Measurements from ENCODE around the gene DISC1. TPM values are rescaled to one million over a fixed set of nuclear protein-coding genes. Genes with fewer than 3 reads are reported as not detected.
"Not testable (repeated sequence)": the region's sequence is repeated elsewhere in the genome, so short reads cannot be mapped to it uniquely, and the experiment has no call there.

DISC1 gene
- total RNA-seq, 6 experiments from 2014 or later = 1.8 to 3.3 (median 2.4) TPM

DNA sequence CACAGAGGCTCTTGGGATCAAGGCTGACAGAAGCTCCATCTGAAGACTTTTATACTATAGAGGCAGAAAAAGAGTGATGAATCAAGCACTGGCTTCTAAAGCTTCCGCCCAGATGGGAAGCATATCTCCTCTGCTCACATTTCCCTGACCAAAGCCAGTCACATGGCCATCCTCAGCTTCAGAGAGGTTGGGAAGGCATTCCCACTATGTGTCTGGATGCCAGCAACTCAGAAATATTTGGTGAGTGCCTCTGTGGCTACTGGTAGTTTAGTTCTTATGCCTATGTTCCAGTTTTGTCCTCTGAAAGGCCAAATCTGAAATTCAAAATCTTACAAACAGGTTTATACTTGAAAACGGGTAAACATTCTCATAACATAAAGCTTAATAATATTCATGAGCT lies 9.9 kb upstream of the DISC1 start:
- WGBS (ENCODE audit: insufficient coverage, low coverage, low lambda C conversion rate, missing lambda C conversion rate) = 79% methylated on average over 2 of the region's 2 CpGs
- Histone ChIP-seq H3K4me1 (no peaks in the 10 kb centered on the region), H3K9me3 (no peaks in the 10 kb centered on the region), H3K27ac (no peak overlapping the region), H3K27me3 (no peaks in the 10 kb centered on the region), H3K4me3 (no peak overlapping the region), H3K36me3 (no peaks in the 10 kb centered on the region)
- DNase-seq = no peak
- ATAC-seq = no peak
- intact Hi-C loops (cut with DNase I) = no loop called here
- TF ChIP-seq, protein P1, sequence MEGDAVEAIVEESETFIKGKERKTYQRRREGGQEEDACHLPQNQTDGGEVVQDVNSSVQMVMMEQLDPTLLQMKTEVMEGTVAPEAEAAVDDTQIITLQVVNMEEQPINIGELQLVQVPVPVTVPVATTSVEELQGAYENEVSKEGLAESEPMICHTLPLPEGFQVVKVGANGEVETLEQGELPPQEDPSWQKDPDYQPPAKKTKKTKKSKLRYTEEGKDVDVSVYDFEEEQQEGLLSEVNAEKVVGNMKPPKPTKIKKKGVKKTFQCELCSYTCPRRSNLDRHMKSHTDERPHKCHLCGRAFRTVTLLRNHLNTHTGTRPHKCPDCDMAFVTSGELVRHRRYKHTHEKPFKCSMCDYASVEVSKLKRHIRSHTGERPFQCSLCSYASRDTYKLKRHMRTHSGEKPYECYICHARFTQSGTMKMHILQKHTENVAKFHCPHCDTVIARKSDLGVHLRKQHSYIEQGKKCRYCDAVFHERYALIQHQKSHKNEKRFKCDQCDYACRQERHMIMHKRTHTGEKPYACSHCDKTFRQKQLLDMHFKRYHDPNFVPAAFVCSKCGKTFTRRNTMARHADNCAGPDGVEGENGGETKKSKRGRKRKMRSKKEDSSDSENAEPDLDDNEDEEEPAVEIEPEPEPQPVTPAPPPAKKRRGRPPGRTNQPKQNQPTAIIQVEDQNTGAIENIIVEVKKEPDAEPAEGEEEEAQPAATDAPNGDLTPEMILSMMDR (IDR thresholded peaks at IDR 0.05) = no peak
- TF ChIP-seq POLR2A (IDR thresholded peaks at IDR 0.05) = no peak

DNA sequence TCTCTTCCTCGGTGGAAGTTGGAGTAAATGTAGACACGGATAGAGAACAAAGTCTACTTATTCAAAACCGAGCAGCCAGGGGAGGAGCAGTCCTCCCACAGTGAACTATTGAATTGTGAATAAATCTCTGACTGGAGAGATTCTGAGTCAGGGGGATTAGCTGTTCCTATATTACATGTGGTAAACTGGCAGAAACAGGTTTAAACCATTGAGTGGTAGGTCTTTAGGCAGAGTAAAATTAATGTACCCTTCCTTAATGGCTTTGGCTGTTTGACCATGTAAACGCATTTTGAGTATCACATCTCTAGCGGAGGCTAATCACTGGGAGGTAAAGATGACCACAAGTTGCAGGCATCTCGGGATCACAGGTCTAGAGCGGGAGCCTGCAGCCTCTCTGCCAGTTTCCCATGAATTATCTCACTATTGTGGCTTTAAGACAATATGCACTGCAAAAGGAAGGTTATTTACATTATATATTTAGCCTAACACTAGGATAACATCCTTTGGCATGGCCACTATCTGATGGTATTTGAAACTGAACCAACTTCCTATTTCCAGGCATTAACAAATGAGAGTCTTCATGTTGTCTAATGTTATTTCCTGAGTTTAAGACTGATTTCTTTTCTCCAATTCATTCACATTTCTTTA lies 7.9 kb upstream of the DISC1 start:
- DNase-seq (no peak), ATAC-seq (peak; percentile 18 to 56 (median 24))
- Histone ChIP-seq H3K27ac (no peak overlapping the region), H3K4me1 (no peaks in the 10 kb centered on the region), H3K4me3 (no peak overlapping the region), H3K36me3 (no peaks in the 10 kb centered on the region), H3K27me3 (no peaks in the 10 kb centered on the region), H3K9me3 (no peaks in the 10 kb centered on the region)
- TF ChIP-seq POLR2A (IDR thresholded peaks at IDR 0.05) = no peak
- TF ChIP-seq, protein P1 (IDR thresholded peaks at IDR 0.05) = no peak
- WGBS (ENCODE audit: insufficient coverage, low coverage, low lambda C conversion rate, missing lambda C conversion rate) = 34% methylated on average over 6 of the region's 7 CpGs
- intact Hi-C loops (cut with DNase I) = no loop called here

- no peak overlapping the region for H3K27ac ChIP-seq
These were observed 7.3 kb upstream of the DISC1 start for GRCh38 chr1:231619257-231619634.

GRCh38 chr1:231625042-231625441 lies 1.5 kb upstream of the DISC1 start:
- 67% methylated on average over 3 of the region's 4 CpGs for WGBS (ENCODE audit: insufficient coverage, low coverage, low lambda C conversion rate, missing lambda C conversion rate)

More at GRCh38 chr1:231619257-231619634, 7.3 kb upstream of the DISC1 start:
- DNase-seq (no peak), ATAC-seq (no peak)
- no peaks in the 10 kb centered on the region for H3K9me3 ChIP-seq
- intact Hi-C loops (cut with DNase I) = no loop called here
- H3K27me3 ChIP-seq = no peaks in the 10 kb centered on the region
- no peak overlapping the region for H3K4me3 ChIP-seq
- H3K4me1 ChIP-seq = no peaks in the 10 kb centered on the region
- H3K36me3 ChIP-seq = no peaks in the 10 kb centered on the region
- TF ChIP-seq POLR2A (IDR thresholded peaks at IDR 0.05) = no peak
- TF ChIP-seq, protein P1 (IDR thresholded peaks at IDR 0.05) = no peak

GRCh38 chr1:231625975-231626534 lies 535 bp upstream of the DISC1 start:
- H3K4me1 ChIP-seq = no peaks in the 10 kb centered on the region
- intact Hi-C loops (cut with DNase I) = no loop called here
- no peaks in the 10 kb centered on the region for H3K36me3 ChIP-seq
- ATAC-seq (no peak), DNase-seq (no peak)
- TF ChIP-seq POLR2A (IDR thresholded peaks at IDR 0.05) = no peak
- TF ChIP-seq, protein P1 (IDR thresholded peaks at IDR 0.05) = no peak
- H3K27me3 ChIP-seq = no peaks in the 10 kb centered on the region
- no peaks in the 10 kb centered on the region for H3K9me3 ChIP-seq
- WGBS (ENCODE audit: insufficient coverage, low coverage, low lambda C conversion rate, missing lambda C conversion rate) = 7% methylated on average over 6 of the region's 7 CpGs
- H3K27ac ChIP-seq = peak overlapping the region in 2 of 3 donors; percentile 15 to 96
- peak overlapping the region; percentile 59 to 66 (median 64) for H3K4me3 ChIP-seq

More at GRCh38 chr1:231625042-231625441, 1.5 kb upstream of the DISC1 start:
- H3K27ac ChIP-seq; ATAC-seq; DNase-seq; H3K9me3 ChIP-seq; H3K27me3 ChIP-seq; H3K4me3 ChIP-seq; intact Hi-C loops (cut with DNase I); H3K36me3 ChIP-seq; H3K4me1 ChIP-seq: not testable (repeated sequence)
